IMR-90 (cell line): ENCODE measurements around the gene APC2. TPM values are rescaled to one million over a fixed set of nuclear protein-coding genes. Genes with fewer than 3 reads are reported as not detected.

Experiments
- ATAC-seq: fragments of 200-7000 bp; cut with Tn5 transposase; 2 replicates; pipeline ENCODE4 v1.9.1; 2020; ENCODE audit warnings: low read depth, mild to moderate bottlenecking, moderate library complexity
- BruUV-seq: library from RNA; stranded (reverse); fragments of 400-500 nt; replicated peaks from 2 replicates; lab custom pipeline; 2021; lab: Mats Ljungman, UMichigan
- CTCF ChIA-PET: fragments of 300-600 bp; formaldehyde crosslinking; extraction: SDS; loops from one replicate; lab custom pipeline; 2021; ENCODE audit warnings: antibody characterized with exemption; lab: Yijun Ruan, JAX
- POLR2A ChIA-PET: fragments of 300-600 bp; sonication (Branson Sonifier 250); formaldehyde crosslinking; loops from one replicate; lab custom pipeline; 2022; ENCODE audit warnings: antibody characterized with exemption; ENCODE audit not compliant: unreplicated experiment; lab: Charles Lee
- DNase-seq: peaks from one replicate; pipeline ENCODE4 v3.0.0; 2013
- H2AFZ ChIP-seq: replicated peaks from 2 replicates; pipeline ENCODE3; 2013; ENCODE audit warnings: low read length, mild to moderate bottlenecking; ENCODE audit not compliant: poor library complexity
- H2AK5ac ChIP-seq: 2 replicates; pipeline ENCODE4 v1.6.1; 2013; ENCODE audit warnings: low read depth, low read length, inconsistent platforms
- H2AK9ac ChIP-seq: replicated peaks from 2 replicates; pipeline ENCODE3; 2013; ENCODE audit warnings: mild to moderate bottlenecking, low read depth, low read length, moderate library complexity; ENCODE audit not compliant: poor library complexity
- H2BK120ac ChIP-seq: 2 replicates; pipeline ENCODE4 v1.6.1; 2013; ENCODE audit warnings: low read depth, low read length, inconsistent platforms
- H2BK15ac ChIP-seq: 3 replicates; pipeline ENCODE4 v1.6.1; 2013; ENCODE audit warnings: low read depth, low read length, inconsistent platforms
- H2BK20ac ChIP-seq: 2 replicates; pipeline ENCODE4 v1.6.1; 2013; ENCODE audit warnings: low read depth, mild to moderate bottlenecking, inconsistent platforms, low read length, moderate library complexity
- H2BK5ac ChIP-seq: 2 replicates; pipeline ENCODE4 v1.6.1; 2013; ENCODE audit warnings: mild to moderate bottlenecking, low read depth, low read length, inconsistent platforms; ENCODE audit not compliant: poor library complexity, severe bottlenecking
- H3K14ac ChIP-seq: replicated peaks from 2 replicates; pipeline ENCODE4 v1.6.1; 2013; ENCODE audit warnings: low read depth, low read length, inconsistent platforms
- H3K18ac ChIP-seq: 2 replicates; pipeline ENCODE4 v1.6.1; 2013; ENCODE audit warnings: low read depth, low read length, control low read depth
- H3K23ac ChIP-seq: 2 replicates; pipeline ENCODE4 v1.6.1; 2013; ENCODE audit warnings: low read depth, low read length, inconsistent platforms
- H3K27ac ChIP-seq: 2 replicates; pipeline ENCODE4 v1.5.1; 2013; ENCODE audit warnings: mild to moderate bottlenecking, control low read depth, low read length; ENCODE audit not compliant: insufficient read depth
- H3K27me3 ChIP-seq: 2 replicates; pipeline ENCODE4 v1.6.1; 2013; ENCODE audit warnings: low read length; ENCODE audit not compliant: control insufficient read depth, insufficient read depth
- H3K36me3 ChIP-seq: 2 replicates; pipeline ENCODE4 v1.6.1; 2013; ENCODE audit warnings: low read length, mixed read lengths; ENCODE audit not compliant: control insufficient read depth, insufficient read depth
- H3K4ac ChIP-seq: 2 replicates; pipeline ENCODE4 v1.6.1; 2013; ENCODE audit warnings: low read depth, low read length, inconsistent platforms
- H3K4me1 ChIP-seq: 2 replicates; pipeline ENCODE4 v1.6.1; 2013; ENCODE audit warnings: low read length, mixed read lengths; ENCODE audit not compliant: control insufficient read depth, insufficient read depth
- H3K4me2 ChIP-seq: 2 replicates; pipeline ENCODE4 v1.6.1; 2013; ENCODE audit warnings: low read depth, mild to moderate bottlenecking, control low read depth, low read length, moderate library complexity
- H3K4me3 ChIP-seq: 2 replicates; pipeline ENCODE4 v1.5.1; 2013; ENCODE audit warnings: low read depth, mild to moderate bottlenecking, control low read depth, low read length, moderate library complexity; ENCODE audit not compliant: insufficient read depth
- H3K56ac ChIP-seq: 2 replicates; pipeline ENCODE4 v1.6.1; 2013; ENCODE audit warnings: low read length, inconsistent platforms; ENCODE audit not compliant: insufficient read depth; ENCODE audit errors: extremely low read depth
- H3K79me1 ChIP-seq, 2 experiments: 2 replicates each; pipeline ENCODE4 v1.6.1; 2013; ENCODE audit warnings: low read length in 2 of 2, inconsistent platforms in 1 of 2, low read depth in 1 of 2
- H3K9ac ChIP-seq: 2 replicates; pipeline ENCODE4 v1.6.1; 2013; ENCODE audit warnings: low read depth, low read length, control low read depth
- H3K9me1 ChIP-seq: 2 replicates; pipeline ENCODE4 v1.6.1; 2013; ENCODE audit warnings: low read length, inconsistent platforms; ENCODE audit not compliant: insufficient read depth
- H3K9me3 ChIP-seq: 2 replicates; pipeline ENCODE4 v1.6.1; 2013; ENCODE audit warnings: low read length; ENCODE audit not compliant: control insufficient read depth, insufficient read depth
- H4K20me1 ChIP-seq: 2 replicates; pipeline ENCODE4 v1.6.1; 2013; ENCODE audit warnings: low read length, inconsistent platforms; ENCODE audit not compliant: insufficient read depth
- H4K5ac ChIP-seq: 2 replicates; pipeline ENCODE4 v1.6.1; 2013; ENCODE audit warnings: mild to moderate bottlenecking, low read depth, low read length, control low read depth
- H4K8ac ChIP-seq, 2 experiments: 2 replicates each; pipeline ENCODE4 v1.6.1; 2013; ENCODE audit warnings: low read depth in 2 of 2, low read length in 2 of 2, control low read depth in 1 of 2, inconsistent platforms in 1 of 2
- H4K91ac ChIP-seq: 2 replicates; pipeline ENCODE4 v1.6.1; 2013; ENCODE audit warnings: low read depth, low read length, inconsistent platforms; ENCODE audit not compliant: insufficient read depth
- BHLHE40 ChIP-seq: fragments of 150-350 bp; IDR thresholded peaks from 2 replicates; pipeline ENCODE4 v1.6.1; 2016; ENCODE audit warnings: mild to moderate bottlenecking, low read depth, low read length
- CEBPB ChIP-seq: IDR thresholded peaks from 2 replicates; pipeline ENCODE4 v1.6.1; 2012; ENCODE audit warnings: low read depth, low read length, improper control_type of control experiment
- MAZ ChIP-seq: IDR thresholded peaks from 2 replicates; pipeline ENCODE4 v1.6.1; 2012; ENCODE audit warnings: low read depth, mild to moderate bottlenecking, low read length, improper control_type of control experiment, moderate library complexity, borderline replicate concordance
- MXI1 ChIP-seq: IDR thresholded peaks from 2 replicates; pipeline ENCODE4 v1.6.1; 2012; ENCODE audit warnings: low read depth, mild to moderate bottlenecking, low read length, moderate library complexity, borderline replicate concordance
- POLR2A ChIP-seq: IDR thresholded peaks from 2 replicates; pipeline ENCODE4 v1.6.1; 2012; ENCODE audit warnings: mild to moderate bottlenecking, low read depth, low read length
- RAD21 ChIP-seq: IDR thresholded peaks from 2 replicates; pipeline ENCODE4 v1.6.1; 2012; ENCODE audit warnings: low read length, improper control_type of control experiment
- RCOR1 ChIP-seq: IDR thresholded peaks from 2 replicates; pipeline ENCODE4 v1.6.1; 2012; ENCODE audit warnings: mild to moderate bottlenecking, low read length, improper control_type of control experiment; ENCODE audit not compliant: insufficient replicate concordance
- RFX5 ChIP-seq: IDR thresholded peaks from 2 replicates; pipeline ENCODE4 v1.8.0; 2012; ENCODE audit warnings: low read depth, mild to moderate bottlenecking, low read length, moderate library complexity
- SMC3 ChIP-seq: fragments of 150-350 bp; IDR thresholded peaks from 2 replicates; pipeline ENCODE4 v1.6.1; 2016; ENCODE audit warnings: low read depth, mild to moderate bottlenecking, antibody characterized with exemption, low read length, moderate library complexity
- WGBS, 2 experiments: methylation state at CpG; one replicate each; pipeline versions ENCODE4 v1.1.5 to v1.1.7; 2013; ENCODE audit warnings: missing lambda C conversion rate in 2 of 2; ENCODE audit not compliant: insufficient read length in 1 of 2; ENCODE audit errors: extremely low coverage in 2 of 2; 5-methylcytosine and 5-hydroxymethylcytosine counted together
- dilution Hi-C: fragments of 300-500 bp; cut with HindIII; formaldehyde crosslinking; loops from one replicate; pipeline ENCODE4 v1.14.3; 2018; ENCODE audit warnings: low sequenced_read_pairs; ENCODE audit not compliant: unreplicated experiment
- in situ Hi-C: fragments of 300-500 bp; cut with MboI; formaldehyde crosslinking; loops from 3 replicates; pipeline ENCODE4 v1.14.3; 2019; ENCODE audit warnings: low sequenced_read_pairs, inconsistent platforms, mixed read lengths
- intact Hi-C: fragments of 100-400 bp; cut with micrococcal nuclease; formaldehyde crosslinking; loops from 2 replicates; pipeline ENCODE4 v1.10.0; 2022
- polyA plus RNA-seq, 3 experiments: library from polyadenylated mRNA; depleted of rRNA; stranded (reverse); fragments of >200 nt; gene quantifications; 2 replicates each; pipeline ENCODE4 v1.2.3, GENCODE V29; 2012; ENCODE audit warnings: low replicate concordance in 1 of 3
- total RNA-seq: library from RNA; depleted of rRNA; stranded (reverse); fragments of >200 nt; gene quantifications from 2 replicates; pipeline ENCODE4 v1.2.3, GENCODE V29; 2012
- TF ChIP-seq, protein P1 (sequence below): fragments of 150-350 bp; IDR thresholded peaks from 2 replicates; pipeline ENCODE4 v1.6.1; 2017; ENCODE audit warnings: mild to moderate bottlenecking, antibody characterized with exemption, low read length, low read depth
- TF ChIP-seq, protein P2 (sequence below): conservative IDR thresholded peaks from 2 replicates; pipeline ENCODE4 v1.5.1; 2012; ENCODE audit warnings: mild to moderate bottlenecking, low read depth, low read length, improper control_type of control experiment
- TF ChIP-seq, protein P3 (sequence below): fragments of 150-350 bp; IDR thresholded peaks from 2 replicates; pipeline ENCODE4 v1.6.1; 2016; ENCODE audit warnings: low read depth, mild to moderate bottlenecking, low read length, moderate library complexity, borderline replicate concordance

The APC2 gene
- total and polyA plus RNA-seq, 2 of the 4 experiments (the other 2 are of a cell fraction): 0.36 to 0.41 TPM

- no peak within 1 kb of the TSS for H2BK120ac ChIP-seq
- peak within 1 kb of the TSS; percentile 84 for H3K4me3 ChIP-seq
- peak within 1 kb of the TSS; percentile 72 for H3K4ac ChIP-seq
- H3K9ac ChIP-seq: peak within 1 kb of the TSS; percentile 80
- dilution Hi-C loops (no loop called here), in situ Hi-C loops (no loop called here), intact Hi-C loops (no loop called here)
- H3K56ac ChIP-seq: peak within 1 kb of the TSS; percentile 61
- H3K36me3 ChIP-seq: peaks cover 52% of the 10 kb centered on the region
- H3K4me1 ChIP-seq: peaks cover 6% of the 10 kb centered on the region
- 2% methylated on average over 76 of the region's 100 CpGs; no CpG with 5 or more reads in 1 of the 2 experiments for WGBS, 2 experiments
- H3K27me3 ChIP-seq: no peaks in the 10 kb centered on the region
- DNase-seq (peak; percentile 94), ATAC-seq (peak; percentile 93)
- peak within 1 kb of the TSS; percentile 87 for H4K5ac ChIP-seq
- no peaks in the 10 kb centered on the region for H3K9me3 ChIP-seq
- H3K23ac ChIP-seq: peak within 1 kb of the TSS; percentile 95
- no peak within 1 kb of the TSS for H2BK20ac ChIP-seq
- no peak within 1 kb of the TSS; the same call in 1 of the 2 replicates for H3K18ac ChIP-seq
- ChIA-PET POLR2A (interaction anchor here (0.6 kb wide), 1 partner anchor 141 kb away, joined by 9 read pairs; no protein-coding TSS in a partner anchor), CTCF (no interaction called here)
- peak within 1 kb of the TSS; percentile 81 for H2AK5ac ChIP-seq
- H2AK9ac ChIP-seq: peak within 1 kb of the TSS; percentile 99
- H4K20me1 ChIP-seq: peaks cover 49% of the 10 kb centered on the region
- H3K27ac ChIP-seq: peak within 1 kb of the TSS; percentile 94
- H4K8ac ChIP-seq: peak within 1 kb of the TSS; percentile 48 to 89; a peak in 3 of 4 replicates
- H3K9me1 ChIP-seq: no peaks in the 10 kb centered on the region; the same call in 1 of the 2 replicates
- peaks cover 24 to 38% of the 10 kb centered on the region in 2 experiments for H3K79me1 ChIP-seq
- TSS peak; percentile 67 for BruUV-seq
- H2BK5ac ChIP-seq: peak within 1 kb of the TSS; percentile 98
- H3K4me2 ChIP-seq: peak within 1 kb of the TSS; percentile 91
- peak within 1 kb of the TSS; percentile 96 for H3K14ac ChIP-seq
- no peak within 1 kb of the TSS for H2BK15ac ChIP-seq
- peak within 1 kb of the TSS; percentile 55 for H4K91ac ChIP-seq
- peak within 1 kb of the TSS; percentile 93 for H2AFZ ChIP-seq
- TF ChIP-seq, protein P1, sequence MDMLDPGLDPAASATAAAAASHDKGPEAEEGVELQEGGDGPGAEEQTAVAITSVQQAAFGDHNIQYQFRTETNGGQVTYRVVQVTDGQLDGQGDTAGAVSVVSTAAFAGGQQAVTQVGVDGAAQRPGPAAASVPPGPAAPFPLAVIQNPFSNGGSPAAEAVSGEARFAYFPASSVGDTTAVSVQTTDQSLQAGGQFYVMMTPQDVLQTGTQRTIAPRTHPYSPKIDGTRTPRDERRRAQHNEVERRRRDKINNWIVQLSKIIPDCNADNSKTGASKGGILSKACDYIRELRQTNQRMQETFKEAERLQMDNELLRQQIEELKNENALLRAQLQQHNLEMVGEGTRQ: peak; percentile 43; the same call in 1 of the 2 replicates
- TF ChIP-seq, protein P2, sequence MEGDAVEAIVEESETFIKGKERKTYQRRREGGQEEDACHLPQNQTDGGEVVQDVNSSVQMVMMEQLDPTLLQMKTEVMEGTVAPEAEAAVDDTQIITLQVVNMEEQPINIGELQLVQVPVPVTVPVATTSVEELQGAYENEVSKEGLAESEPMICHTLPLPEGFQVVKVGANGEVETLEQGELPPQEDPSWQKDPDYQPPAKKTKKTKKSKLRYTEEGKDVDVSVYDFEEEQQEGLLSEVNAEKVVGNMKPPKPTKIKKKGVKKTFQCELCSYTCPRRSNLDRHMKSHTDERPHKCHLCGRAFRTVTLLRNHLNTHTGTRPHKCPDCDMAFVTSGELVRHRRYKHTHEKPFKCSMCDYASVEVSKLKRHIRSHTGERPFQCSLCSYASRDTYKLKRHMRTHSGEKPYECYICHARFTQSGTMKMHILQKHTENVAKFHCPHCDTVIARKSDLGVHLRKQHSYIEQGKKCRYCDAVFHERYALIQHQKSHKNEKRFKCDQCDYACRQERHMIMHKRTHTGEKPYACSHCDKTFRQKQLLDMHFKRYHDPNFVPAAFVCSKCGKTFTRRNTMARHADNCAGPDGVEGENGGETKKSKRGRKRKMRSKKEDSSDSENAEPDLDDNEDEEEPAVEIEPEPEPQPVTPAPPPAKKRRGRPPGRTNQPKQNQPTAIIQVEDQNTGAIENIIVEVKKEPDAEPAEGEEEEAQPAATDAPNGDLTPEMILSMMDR: peak; percentile 97
- TF ChIP-seq RAD21 (peak; percentile 41), SMC3 (peak; percentile 48), MXI1 (peak; percentile 71; the same call in 1 of the 2 replicates), RCOR1 (no peak), BHLHE40 (peak; percentile 46; the same call in 1 of the 2 replicates), POLR2A (peak; percentile 98), RFX5 (no peak), MAZ (peak; percentile 37; the same call in 1 of the 2 replicates), CEBPB (no peak)
- TF ChIP-seq, protein P3, sequence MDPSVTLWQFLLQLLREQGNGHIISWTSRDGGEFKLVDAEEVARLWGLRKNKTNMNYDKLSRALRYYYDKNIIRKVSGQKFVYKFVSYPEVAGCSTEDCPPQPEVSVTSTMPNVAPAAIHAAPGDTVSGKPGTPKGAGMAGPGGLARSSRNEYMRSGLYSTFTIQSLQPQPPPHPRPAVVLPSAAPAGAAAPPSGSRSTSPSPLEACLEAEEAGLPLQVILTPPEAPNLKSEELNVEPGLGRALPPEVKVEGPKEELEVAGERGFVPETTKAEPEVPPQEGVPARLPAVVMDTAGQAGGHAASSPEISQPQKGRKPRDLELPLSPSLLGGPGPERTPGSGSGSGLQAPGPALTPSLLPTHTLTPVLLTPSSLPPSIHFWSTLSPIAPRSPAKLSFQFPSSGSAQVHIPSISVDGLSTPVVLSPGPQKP: no peak
Observed at GRCh38 chr19:1438035-1438932, 11.6 kb upstream of the APC2 start, which contains the start of gene RPS15. TSS of gene RPS15 (plus strand) at chr19:1438396. CDS start at chr19:1438426, 30 bp downstream.
